Muscle of back (tissue), 11 donors: Measurements from ENCODE around the gene NR0B2. TPM values are rescaled to one million over a fixed set of nuclear protein-coding genes. Genes with fewer than 3 reads are reported as not detected.
"Not testable (repeated sequence)": the region's sequence is repeated elsewhere in the genome, so short reads cannot be mapped to it uniquely, and the experiment has no call there.

Experiments used
- DNase-seq, 3 donors: peaks; one replicate each; pipeline versions ENCODE4 v3.0.0 to v3.0.0-alpha.2; 2013
- polyA plus RNA-seq, 10 donors: library from polyadenylated mRNA; unstranded; fragments of 120-200 nt; gene quantifications; one replicate each; pipeline ENCODE4 v1.2.1, GENCODE V29; 2013; ENCODE audit not compliant: insufficient read length in 10 of 10

The NR0B2 gene
- polyA plus RNA-seq, 10 donors: 0.11 TPM; not detected in 9

DNA sequence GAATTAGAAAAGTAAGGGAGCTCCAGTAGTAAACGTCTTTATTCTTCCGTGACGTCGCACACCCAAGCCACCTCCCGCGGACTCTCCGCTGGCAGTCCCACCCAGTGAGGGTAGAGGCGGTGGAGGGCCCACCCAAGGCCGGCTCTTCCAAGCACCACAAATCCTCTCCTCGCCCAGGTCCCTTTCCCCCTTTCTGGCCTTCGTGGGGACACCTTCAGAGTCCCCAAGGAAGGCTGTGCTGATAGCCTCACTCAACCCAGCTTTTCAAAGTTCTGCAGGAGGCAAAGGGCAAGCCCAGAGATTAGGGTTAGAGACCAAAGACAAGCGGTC, 23.3 kb downstream of the NR0B2 start:
- DNase-seq: no peak

DNA sequence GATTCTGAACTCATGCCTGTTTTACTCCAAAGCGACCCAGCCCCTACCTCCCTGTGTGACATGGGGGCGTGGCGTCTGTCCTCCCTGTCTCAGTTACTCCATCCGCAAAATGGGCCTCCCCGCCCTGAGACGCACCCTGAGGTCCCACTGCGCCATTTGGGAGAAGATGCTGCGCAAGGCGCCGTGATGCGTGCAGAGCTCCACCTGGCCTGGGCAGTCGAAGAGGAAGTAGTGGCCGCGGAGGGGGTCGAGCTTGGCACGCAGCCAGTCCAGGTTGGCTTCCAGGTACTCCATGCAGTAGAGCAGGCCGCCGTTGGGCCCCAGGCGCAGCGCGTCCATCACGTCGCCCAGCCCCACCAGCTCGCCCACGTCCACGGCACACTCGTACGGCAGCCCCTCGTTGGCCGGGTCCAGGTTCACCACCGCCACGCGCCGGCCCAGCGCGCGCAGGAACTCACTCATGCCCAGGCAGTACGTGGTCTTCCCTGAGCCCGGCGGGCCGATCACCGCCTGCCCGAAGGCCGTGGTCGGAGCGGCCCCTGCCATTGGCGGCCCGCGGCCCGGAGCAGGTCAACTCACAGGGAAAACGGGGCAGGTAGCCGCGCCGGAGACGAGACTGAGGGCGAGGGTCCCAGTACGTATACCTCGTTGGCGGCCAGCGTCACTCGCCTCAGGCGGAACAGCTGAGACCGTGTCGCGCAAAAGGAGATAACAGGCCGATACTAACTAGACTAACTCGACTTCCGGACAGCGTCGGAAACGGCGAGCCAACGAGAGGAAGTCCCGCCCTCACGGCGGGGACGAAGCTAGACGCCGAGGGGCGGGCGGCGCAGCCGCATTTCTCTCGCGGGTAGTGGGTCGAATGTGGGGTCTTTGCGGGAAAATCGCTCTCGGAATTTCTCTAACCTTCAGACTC, 24.0 kb downstream of the NR0B2 start, which contains the start of gene GPN2:
TSS of gene GPN2 (minus strand) at position 733 of the 916 bp plus-strand sequence. CDS start at position 546, 187 bp downstream.
- DNase-seq: peak; percentile 73 to 95 (median 90)

DNA sequence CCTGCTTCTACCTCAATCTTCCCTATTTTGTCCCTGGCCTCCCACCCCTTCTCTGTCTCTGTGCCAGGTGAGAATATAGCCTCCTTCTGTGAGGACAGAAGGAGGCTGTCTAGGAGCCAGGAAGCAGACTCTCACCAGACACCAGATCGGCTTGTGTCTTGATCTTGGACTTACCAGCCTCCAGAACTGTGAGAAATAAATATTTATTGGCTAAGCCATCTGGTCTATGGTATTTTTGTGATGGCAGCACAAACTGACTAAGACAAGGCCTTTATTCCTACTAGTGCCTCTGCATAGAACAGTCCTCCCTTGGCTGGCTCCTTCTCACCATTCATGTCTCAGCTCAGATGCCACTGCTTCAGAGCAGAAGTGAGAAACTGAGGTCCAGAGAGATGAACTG, 25.5 kb downstream of the NR0B2 start:
- DNase-seq: no peak

DNA sequence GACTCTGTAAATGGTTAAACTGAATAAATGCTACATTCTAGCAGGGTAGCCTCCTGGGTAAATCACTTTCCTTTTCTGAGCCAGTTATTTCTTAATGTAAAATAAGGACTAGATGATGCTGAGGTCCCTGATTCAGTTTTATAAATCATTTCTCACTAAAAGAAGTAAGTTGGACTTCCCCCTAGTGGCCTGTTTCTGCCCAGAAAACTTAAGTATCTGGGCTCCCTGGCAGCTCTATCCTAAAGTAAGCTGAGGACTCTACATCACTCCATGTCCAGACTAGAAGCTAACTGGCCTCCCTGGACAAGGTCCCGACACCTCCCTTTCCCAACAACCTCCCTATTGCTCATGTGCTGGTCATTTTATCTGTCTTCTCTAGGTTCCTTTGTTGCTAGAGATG, 26.6 kb downstream of the NR0B2 start:
- peak in 2 of 3 donors; percentile 10 to 33 for DNase-seq

DNA sequence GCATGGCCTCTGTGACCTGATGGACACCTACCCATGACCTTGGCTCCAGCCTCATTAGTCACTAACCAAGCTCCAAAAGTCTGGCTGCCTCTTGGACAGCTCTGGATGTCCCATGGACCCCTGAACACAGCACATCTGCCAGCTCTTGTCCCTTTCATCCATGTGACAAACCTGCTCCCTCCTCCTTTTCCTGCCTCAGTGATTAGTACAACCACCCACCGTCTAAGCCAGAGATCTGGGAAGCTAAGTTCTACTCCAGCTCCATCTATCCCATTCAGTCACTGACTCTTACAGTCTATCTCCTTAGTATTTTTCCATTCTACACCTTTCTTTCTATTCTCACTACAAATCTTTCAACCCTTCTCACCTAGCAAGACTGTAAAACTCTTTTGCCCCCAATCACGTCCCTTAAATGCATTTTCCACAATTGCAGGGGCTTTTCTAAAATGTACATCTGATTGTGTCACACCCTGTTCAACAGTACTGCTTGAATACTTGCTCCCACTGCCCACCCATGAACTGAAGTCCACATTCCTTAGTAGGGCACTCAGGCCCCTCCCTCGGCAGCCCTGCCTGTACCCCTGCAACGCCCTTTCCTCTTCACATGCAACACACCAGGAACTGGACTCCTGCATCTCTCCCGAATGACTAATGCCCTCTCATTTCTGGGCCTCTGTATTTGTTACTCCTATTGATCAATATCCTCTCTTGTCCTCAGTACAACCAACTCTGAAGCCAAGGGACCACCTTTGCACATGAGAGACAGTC, 30.9 kb downstream of the NR0B2 start:
- DNase-seq: no peak

DNA sequence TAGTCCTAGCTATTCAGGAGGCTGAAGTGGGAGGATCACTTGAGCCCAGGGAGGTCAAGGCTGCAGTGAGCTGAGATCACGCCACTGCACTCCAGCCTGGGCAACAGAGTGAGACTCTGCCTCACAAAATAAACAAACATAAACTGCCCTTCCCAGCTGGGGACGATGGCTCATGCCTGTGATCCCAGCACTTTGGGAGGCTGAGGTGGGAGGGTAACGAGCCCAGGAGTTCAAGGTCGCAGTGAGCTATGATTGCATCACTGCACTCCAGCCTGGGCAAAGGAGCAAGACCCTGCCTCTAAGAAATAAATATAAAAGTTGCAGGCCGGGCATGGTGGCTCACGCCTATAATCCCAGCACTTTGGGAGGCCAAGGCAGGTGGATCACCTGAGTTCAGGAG, 32.2 kb downstream of the NR0B2 start:
- not testable (repeated sequence) for DNase-seq

DNA sequence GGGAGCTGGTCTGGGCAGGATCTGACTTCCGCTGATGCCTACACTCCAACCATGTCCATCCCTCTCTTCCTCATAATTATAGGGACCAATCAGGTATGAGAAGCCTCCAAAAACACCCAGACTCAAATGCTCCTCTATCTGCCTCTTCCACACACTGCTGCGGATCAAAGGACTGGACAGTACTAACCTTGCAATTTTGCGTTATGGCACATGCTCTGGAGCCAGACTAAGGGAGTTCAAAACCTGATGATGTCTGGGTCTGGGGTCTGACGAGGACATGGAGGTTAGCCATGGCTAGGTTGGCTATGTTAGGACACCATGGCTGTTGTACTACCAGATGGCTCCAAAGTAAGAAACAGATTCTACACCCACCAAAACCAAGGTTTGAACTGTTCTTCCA, 34.0 kb downstream of the NR0B2 start:
- DNase-seq: no peak

DNA sequence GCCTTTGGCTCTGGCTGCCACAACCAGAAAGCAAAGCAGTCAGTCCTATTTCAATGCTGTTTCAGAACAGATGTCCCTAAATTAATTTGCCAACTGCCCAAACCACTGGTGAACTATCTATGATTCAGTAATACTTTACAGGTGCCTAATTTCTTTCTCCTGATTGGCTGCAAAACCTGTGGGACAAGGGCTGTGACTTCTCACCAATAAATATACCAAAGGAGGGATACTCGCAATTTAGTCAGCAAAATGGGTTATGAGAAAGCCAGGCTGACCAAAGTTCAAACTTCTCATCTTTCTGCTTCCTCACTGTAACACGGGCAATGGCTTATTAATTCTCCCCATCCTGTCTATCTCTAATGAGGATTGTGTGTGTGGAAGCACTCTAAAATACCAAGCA, 36.4 kb downstream of the NR0B2 start:
- DNase-seq: no peak

DNA sequence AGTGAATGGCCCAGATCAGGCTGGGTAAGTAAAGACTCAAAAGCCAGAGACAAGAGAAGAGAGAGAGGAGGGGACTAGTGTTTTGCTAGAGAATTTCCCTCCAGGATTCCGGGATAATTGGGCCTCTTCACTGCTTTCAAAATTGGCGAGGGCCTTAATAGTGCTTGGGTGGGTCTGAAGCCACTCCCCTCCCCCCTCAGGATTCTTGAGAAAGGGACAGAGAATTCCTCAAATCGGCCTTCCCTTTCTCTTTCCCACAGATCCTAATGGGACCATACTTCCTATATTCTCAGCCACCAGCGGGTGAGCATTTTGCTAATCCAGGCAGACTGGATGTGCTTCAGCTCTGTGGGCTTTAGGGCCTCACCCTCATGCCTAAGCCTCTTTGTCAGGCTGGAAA, 38.9 kb downstream of the NR0B2 start:
- DNase-seq: no peak

DNA sequence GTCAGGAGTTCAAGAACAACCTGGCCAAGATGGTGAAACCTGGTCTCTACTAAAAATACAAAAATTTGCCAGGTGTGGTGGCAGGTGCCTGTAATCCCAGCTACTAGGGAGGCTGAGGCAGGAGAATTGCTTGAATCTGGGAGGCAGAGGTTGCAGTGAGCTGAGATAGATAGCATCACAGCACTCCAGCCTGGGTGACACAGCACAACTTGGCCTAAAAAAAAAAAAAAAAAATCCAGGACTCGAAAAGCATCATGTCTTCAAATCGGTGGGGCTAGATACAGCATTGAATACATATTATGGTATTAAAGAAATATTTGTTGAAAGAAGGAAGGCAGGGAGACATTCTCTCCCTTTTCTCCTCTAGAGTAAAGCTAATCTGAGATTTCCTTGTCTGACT, 40.7 kb downstream of the NR0B2 start:
- DNase-seq: not testable (repeated sequence)

DNA sequence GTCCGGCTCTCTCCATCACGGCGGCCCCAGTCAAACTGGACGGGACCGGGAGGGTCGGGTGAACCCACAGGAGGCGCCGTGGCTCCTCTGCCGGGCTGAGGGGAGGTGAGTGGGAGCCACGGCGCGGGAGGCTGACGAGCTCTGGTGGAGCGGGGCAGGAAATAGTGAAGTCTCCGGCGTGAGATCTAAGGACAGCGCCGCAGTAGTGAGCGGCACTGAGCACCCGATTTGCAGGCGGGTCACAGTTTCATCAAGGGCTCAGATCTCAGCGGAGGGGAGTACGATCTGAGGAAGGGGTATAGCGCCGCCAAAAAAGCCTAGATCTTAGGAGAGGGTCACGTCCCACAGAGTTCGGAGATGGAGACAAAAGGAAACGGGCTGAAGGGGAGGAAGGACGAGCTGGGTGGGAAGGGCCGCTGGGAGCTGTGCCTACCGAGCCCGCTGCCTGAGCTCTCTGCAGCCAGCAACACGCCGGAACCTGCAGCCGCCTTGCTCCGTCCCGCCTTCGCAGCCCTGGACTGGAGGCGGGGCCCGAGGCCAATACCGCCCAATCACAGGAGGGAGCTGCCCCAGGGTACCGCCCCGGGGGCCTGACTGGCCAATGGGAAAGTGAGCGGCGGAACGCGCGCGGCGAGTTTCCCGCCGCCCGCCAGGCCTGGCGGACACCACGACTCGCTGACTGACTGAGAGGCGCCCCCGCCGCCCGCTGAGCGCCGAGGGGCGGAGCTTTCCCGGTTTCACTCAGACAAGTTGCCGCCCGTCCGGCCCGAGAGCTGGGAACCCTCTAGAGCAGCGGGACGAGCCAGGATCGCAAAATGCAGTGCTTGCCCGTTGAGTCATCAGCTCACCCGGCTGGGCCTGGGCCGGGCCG, 48.9 kb downstream of the NR0B2 start:
- peak; percentile 98 to 99 (median 98) for DNase-seq

DNA sequence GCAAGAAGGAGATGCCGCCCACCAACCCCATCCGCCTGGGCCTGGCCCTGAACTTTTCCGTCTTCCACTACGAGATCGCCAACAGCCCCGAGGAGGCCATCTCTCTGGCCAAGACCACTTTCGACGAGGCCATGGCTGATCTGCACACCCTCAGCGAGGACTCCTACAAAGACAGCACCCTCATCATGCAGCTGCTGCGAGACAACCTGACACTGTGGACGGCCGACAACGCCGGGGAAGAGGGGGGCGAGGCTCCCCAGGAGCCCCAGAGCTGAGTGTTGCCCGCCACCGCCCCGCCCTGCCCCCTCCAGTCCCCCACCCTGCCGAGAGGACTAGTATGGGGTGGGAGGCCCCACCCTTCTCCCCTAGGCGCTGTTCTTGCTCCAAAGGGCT, 50.1 kb downstream of the NR0B2 start:
- DNase-seq: no peak

DNA sequence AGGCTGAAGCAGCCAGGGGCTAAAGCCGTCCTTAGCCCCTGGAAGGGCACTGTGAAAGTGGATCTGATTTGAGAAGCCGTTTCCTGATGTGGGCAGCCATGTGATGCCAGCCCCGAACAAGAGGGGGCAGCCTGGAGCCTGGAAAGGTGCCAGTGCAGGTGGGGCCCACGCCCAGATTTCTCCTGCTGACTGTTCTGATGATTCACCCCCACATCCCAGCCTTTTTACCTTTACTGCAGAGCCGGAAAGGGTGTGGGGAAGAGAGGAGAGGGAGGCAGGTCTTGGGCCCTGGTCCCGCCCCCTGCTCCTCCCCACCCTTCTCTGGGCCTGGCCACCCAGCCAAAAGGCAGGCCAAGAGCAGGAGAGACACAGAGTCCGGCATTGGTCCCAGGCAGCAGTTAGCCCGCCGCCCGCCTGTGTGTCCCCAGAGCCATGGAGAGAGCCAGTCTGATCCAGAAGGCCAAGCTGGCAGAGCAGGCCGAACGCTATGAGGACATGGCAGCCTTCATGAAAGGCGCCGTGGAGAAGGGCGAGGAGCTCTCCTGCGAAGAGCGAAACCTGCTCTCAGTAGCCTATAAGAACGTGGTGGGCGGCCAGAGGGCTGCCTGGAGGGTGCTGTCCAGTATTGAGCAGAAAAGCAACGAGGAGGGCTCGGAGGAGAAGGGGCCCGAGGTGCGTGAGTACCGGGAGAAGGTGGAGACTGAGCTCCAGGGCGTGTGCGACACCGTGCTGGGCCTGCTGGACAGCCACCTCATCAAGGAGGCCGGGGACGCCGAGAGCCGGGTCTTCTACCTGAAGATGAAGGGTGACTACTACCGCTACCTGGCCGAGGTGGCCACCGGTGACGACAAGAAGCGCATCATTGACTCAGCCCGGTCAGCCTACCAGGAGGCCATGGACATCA, 50.7 kb downstream of the NR0B2 start, which contains the start of gene SFN:
TSS of gene SFN (plus strand) at position 369 of the 904 bp plus-strand sequence. CDS start at position 433, 64 bp downstream.
- no peak for DNase-seq

DNA sequence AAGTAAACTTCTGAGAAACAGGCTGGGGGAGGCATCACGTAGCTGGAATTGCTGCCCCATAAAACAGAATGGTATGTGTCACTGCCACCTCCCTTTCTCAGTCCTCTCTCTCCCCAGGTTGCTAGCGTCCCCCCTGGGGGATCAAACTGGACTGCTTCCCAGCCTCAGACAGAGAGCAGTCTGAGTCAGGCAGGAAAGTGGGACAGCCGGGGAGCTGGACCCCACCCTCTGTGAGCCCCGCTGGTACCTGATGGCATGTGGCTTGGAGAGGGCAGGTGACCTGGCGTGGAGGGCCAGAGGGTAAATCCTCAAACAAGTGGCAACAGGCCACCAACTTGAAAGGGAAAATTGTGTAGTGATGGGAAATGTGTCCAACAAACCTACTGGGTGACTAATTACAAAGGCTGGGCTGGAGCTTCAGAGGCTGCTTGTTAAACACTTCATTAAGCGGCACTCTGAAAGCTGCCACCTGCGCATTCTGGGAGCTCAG, 51.8 kb downstream of the NR0B2 start:
- DNase-seq: no peak

Other genes with a start within 250 kb of the NR0B2 start
- gene ARID1A, start 218.0 kb downstream of the NR0B2 start, polyA plus RNA-seq: 10 to 100 TPM; 39.9 to 50.6 (median 45.2) TPM
- gene PIGV, start 126.0 kb downstream of the NR0B2 start, polyA plus RNA-seq: 1 to 10 TPM; 5.3 to 9.8 (median 7.2) TPM
- 10 to 100 TPM; 14.5 to 19.7 (median 16.7) TPM for gene ZDHHC18, start 87.3 kb downstream of the NR0B2 start, polyA plus RNA-seq
- gene SFN, start 50.8 kb downstream of the NR0B2 start, polyA plus RNA-seq: 10 to 100 TPM in 2 of 10 donors, under 1 TPM in 8; 0.17 to 36.0 (median 0.26) TPM
- 10 to 100 TPM; 16.0 to 21.2 (median 17.0) TPM for gene GPN2, start 23.7 kb downstream of the NR0B2 start, polyA plus RNA-seq
- 10 to 100 TPM in 4 of 10 donors, 1 to 10 TPM in 6; 7.7 to 12.8 (median 9.5) TPM for gene GPATCH3, start 13.5 kb downstream of the NR0B2 start, polyA plus RNA-seq
- gene NUDC, start 7.8 kb upstream of the NR0B2 start, polyA plus RNA-seq: 10 to 100 TPM; 43.3 to 69.6 (median 51.7) TPM
- 1 to 10 TPM in 2 of 10 donors, not detected in 8; 1.5 to 1.6 TPM for gene KDF1, start 46.5 kb upstream of the NR0B2 start, polyA plus RNA-seq
- gene TRNP1, start 79.7 kb upstream of the NR0B2 start, polyA plus RNA-seq: 1 to 10 TPM in 9 of 10 donors, under 1 TPM in 1; 0.80 to 6.2 (median 1.8) TPM
- 1 to 10 TPM in 2 of 10 donors, under 1 TPM in 8; 0.31 to 1.7 (median 0.55) TPM for gene TENT5B, start 98.9 kb upstream of the NR0B2 start, polyA plus RNA-seq
- gene SLC9A1, start 241.2 kb upstream of the NR0B2 start, polyA plus RNA-seq: 10 to 100 TPM in 9 of 10 donors, 1 to 10 TPM in 1; 10.0 to 19.9 (median 15.3) TPM